Lung microvascular endothelial cell (primary cell): ENCODE data around the gene EED. TPM values are rescaled to one million over a fixed set of nuclear protein-coding genes. Genes with fewer than 3 reads are reported as not detected.
"Not testable (repeated sequence)": the region's sequence is repeated elsewhere in the genome, so short reads cannot be mapped to it uniquely, and the experiment has no call there.

ENCODE experiments used
- DNase-seq, 2 donors: peaks; one replicate each; pipeline versions ENCODE4 v3.0.0 to v3.0.0-alpha.2; 2010; ENCODE audit warnings: low read depth in 2 of 2
- total RNA-seq: library from RNA; depleted of rRNA; stranded (reverse); fragments of >200 nt; gene quantifications from 2 replicates; pipeline ENCODE4 v1.2.1, GENCODE V29; 2014

Gene EED
- total RNA-seq, 1 donor from 2014 or later: 13.5 TPM

DNA sequence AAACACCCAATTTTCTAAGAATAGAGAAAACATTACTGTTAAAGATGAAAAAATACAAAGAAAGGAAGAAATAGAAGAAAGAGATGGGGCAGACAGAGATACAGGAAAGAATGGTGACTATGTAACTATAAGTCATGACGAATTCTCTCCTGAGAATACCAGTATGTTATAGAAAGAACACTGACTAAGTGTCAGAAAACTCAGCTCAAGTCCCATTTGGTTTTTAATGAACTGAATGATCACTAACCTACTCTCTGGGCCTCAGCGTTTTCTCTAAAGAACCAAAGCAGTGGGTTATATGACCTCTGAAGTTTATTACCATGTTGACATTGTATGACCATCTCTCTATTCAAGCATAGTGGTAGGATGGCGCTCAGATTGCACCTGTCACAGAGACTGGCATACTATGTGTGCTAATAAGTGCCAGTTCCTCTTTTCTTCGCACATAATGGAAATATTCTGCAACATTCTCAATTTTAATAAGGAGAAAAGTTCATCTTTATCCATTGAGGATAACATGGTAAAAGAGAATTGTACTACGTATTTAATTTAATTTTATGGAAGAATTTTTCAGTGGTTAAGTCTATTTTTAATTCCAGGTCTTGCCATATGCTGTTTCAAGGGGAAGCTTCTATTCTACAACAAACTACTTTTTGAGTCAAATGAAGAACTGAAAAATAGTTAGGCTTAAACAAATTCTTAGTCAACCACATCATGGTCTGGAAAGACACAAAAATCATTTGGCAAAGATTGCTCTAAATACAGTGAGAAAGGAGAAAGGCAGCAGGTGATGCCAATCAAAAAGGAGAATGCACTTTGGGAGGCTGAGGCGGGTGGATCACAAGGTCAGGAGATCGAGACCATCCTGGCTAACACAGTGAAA, 25.0 kb upstream of the EED start:
- no peak for DNase-seq

- no peak for DNase-seq
Observed at GRCh38 chr11:86220653-86221052, 23.9 kb upstream of the EED start.

GRCh38 chr11:86222081-86222480, 22.5 kb upstream of the EED start:
- DNase-seq: no peak

DNA sequence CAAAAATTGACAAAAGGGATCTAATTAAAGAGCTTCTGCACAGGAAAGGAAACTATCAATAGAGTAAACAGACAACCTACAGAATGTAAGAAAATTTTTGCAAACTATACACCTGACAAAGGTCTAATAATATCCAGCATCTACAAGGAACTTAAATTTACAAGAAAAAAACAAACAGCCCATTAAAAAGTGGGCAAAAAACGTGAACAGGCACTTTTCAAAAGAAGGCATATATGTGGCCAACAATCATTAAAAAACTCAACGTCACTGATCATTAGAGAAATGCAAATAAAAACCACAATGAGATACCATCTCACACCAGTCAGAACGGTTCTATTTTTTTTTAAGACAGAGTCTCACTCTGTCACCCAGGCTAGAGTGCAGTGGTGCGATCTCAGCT, 20.0 kb upstream of the EED start:
- not testable (repeated sequence) for DNase-seq

- not testable (repeated sequence) for DNase-seq
Observed at GRCh38 chr11:86225344-86225743, 19.2 kb upstream of the EED start.

DNA sequence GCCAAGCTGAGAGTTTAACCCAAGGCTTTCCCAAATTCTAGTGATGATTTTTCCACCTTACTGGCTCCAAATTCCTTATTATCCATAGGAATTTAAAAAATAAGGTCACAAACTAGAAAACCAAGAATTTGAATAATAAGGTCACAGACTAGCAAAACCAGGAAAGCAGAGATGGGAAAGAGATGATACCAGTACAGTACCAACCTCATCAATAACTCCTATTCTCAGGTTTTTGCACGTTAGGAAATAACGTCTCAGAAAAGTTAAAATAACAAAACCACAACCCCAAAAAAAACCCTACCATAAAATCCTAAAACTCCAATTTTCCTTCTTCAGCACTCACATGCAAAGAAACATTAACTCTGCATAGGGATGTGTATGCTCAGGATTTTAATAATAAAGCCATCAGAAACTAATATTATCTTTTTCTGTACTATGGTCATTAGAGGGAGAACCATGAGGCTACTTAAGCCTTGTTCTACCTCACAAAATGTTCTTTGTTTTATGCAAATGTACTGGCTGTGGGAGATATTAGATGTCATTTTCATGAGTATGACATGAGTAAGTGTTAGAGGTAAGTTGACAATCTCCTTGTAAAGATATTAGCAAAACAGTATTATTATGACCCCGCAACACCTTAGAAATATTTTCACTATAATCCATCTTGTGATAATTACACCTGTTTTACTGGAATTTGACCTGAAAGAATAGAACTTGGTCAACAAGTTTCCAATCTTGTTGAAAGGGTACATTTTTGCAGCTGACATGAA, 16.1 kb upstream of the EED start:
- DNase-seq: no peak

GRCh38 chr11:86229039-86229330, 15.6 kb upstream of the EED start:
- not testable (repeated sequence) for DNase-seq

- peak in 1 of 2 donors; percentile 6 for DNase-seq
Observed at GRCh38 chr11:86230179-86230804, 14.3 kb upstream of the EED start.

- DNase-seq: peak in 1 of 2 donors; percentile 4
Observed at GRCh38 chr11:86230921-86231434, 13.6 kb upstream of the EED start.

- no peak for DNase-seq
Observed at GRCh38 chr11:86232556-86232955, 12.0 kb upstream of the EED start.

DNA sequence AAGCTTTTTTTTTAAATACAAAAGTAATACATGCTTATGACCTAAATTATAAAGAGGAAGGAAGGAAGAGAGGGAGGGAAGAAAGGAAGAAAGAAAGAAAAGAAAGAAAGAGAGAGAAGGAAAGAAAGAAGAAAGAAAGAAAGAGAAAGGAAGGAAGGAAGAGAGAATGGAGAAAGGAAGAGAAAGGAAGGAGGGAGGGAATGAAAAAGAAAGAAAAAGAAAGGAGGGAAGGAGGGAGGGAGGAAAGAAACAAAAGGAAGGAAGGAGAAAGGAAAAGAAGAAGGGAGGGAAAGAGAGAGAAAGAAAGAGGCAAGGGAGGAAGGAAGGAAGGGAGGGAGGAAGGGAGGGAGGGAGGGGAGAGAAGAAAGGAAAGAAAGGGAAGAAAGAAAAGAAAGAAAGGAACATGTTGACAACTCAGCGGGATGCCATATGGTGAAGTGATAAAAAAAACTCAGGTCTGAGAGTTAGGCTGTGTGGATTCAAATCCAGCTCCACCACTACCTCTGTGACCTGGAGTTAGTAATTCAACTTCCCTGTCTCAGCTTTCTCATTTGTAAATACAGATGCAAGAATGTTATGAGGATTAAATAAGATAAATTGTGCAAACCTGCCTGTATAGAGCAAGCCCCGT, 9.6 kb upstream of the EED start:
- DNase-seq: no peak

- DNase-seq: no peak
Observed at GRCh38 chr11:86237267-86237804, 7.2 kb upstream of the EED start.

GRCh38 chr11:86240164-86240563, 4.4 kb upstream of the EED start:
- no peak for DNase-seq

GRCh38 chr11:86241956-86242535, 2.5 kb upstream of the EED start:
- DNase-seq: no peak

DNA sequence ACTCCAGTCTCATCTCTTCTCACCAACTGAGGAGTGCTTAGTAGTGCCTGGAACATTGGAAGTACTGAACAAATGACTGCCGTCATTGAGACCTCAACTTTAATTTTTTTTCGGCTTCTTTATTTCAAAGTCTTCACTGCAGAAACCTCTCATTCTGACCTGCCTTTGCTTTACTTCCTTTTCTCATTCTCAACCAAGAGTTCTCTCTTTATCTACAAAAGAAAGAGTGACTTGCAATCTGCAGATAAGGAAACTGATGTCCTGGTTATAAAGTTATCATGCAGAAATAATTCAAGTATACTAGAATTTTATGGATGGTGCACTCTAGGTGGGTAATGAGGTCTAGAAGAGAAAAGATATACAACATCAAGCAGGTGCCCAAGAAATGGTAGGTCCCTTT, 1.2 kb upstream of the EED start:
- no peak for DNase-seq

DNA sequence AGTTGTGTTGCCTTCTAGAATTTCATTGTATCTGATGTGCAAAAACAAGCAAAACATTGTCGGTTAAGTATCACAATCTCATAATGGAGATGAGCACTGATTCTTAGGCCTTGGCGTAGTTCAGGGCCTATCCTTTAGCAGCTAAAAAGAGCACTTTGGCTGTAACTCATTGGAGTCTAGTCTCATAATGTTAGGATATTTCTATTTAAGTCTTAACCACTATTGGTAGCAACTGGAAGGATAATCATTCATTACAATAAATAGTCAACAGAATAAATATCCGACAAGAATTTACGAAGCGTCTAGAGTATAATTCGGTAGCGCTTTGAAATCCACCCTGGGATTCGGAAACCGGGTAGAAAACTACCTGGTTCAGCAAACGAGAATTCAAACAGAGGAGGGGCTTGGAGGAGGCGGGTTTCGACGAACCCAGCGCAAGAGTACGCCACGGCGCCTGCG, 461 bp upstream of the EED start:
- DNase-seq: peak; percentile 89 to 92

- DNase-seq: peak; percentile 8 to 9
Observed at GRCh38 chr11:86245369-86246292, 1.1 kb downstream of the EED start.

DNA sequence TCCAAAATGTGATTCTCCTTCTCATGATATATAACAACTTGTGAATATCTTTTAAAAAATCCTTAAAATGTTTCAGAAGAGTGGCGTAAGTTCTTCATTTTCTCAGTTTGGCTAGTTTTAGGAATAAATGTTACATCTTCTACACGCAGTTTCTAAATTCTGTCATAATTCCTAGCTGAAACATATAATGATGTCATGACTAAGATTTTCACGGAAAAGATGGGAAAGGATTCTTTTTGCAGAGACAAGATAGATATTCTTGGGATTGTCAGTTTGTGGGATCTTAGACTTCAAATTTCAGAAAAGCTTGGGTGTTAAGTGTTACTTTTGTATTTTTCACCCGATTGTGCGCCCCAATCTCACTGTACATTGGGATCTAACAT, 1.7 kb downstream of the EED start:
- DNase-seq: no peak

DNA sequence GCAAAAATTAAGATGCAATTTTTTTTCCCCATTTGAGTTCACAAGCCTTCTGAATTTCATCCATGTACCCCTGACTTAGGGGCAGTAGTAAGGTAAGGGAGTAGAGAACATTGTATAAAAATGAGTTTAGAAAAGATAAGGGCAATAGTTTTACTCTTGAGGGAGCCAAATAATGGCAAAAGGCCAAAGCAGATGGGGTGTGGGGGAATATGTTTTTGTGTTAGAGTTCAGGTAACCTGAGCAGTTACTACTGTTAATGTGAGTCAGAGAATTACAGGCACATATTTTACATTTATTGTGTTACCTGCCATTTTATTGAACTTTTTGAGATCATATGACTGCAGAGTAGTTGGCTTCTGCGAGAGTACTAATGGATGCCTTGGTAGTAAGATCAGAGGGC, 3.1 kb downstream of the EED start:
- DNase-seq: no peak

GRCh38 chr11:86248609-86249008, 4.1 kb downstream of the EED start:
- DNase-seq: no peak
